ENCODE results near the gene S100Z. TPM values are rescaled to one million over a fixed set of nuclear protein-coding genes. Genes with fewer than 3 reads are reported as not detected.

The S100Z gene
- total RNA-seq, 1 donor from 2014 or later = 1.5 TPM

DNA sequence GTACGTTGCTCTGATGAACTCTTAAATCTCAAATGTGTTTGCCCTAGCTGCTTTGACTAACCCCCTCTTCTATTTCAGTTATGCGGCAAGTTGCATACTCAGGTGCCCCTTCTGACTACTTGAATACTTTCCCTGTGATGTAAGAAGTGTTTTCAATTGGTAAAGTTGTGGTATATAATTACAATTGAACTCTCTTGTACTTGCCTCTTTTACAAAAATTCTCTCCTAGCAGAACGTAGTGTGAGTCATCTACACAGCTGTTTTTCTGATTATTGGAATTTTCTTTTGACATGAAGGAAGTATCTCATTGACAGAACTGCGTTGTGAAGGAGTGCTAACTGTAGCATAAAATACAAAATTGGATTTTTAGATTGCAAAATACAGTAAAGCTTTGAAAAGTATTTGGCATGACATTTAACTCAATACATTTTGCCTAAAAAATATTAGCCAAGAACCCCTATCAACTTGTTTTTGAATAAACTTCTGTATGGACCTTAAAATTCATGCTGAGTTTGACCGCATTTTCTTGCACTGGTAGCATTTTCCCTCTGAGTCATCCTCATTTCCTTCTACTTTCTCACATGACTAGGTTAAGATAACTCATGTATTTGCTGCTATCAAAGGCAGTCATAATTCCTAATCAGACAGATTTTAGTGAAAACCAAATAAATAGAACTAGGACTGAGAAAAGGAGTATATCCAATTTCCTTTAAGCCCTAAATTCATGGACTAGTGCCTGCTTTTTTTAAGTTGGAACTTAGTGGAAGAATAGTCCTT is 109.4 kb downstream of the S100Z start:
- intact Hi-C loops (cut with micrococcal nuclease) = loop anchor here (10.0 kb wide), 1 partner anchor 676 kb away; the partner anchor contains the start of gene OTP
- peaks cover 18% of the 10 kb centered on the region for H3K4me1 Mint-ChIP-seq
- no peak overlapping the region for H3K27ac Mint-ChIP-seq
- H3K27me3 Mint-ChIP-seq = peaks cover 52% of the 10 kb centered on the region
- DNase-seq = no peak
- no peaks in the 10 kb centered on the region for H3K9me3 Mint-ChIP-seq
- H3K36me3 Mint-ChIP-seq (ENCODE audit: low read depth) = no peaks in the 10 kb centered on the region
- no peak overlapping the region for H3K4me3 Mint-ChIP-seq

DNA sequence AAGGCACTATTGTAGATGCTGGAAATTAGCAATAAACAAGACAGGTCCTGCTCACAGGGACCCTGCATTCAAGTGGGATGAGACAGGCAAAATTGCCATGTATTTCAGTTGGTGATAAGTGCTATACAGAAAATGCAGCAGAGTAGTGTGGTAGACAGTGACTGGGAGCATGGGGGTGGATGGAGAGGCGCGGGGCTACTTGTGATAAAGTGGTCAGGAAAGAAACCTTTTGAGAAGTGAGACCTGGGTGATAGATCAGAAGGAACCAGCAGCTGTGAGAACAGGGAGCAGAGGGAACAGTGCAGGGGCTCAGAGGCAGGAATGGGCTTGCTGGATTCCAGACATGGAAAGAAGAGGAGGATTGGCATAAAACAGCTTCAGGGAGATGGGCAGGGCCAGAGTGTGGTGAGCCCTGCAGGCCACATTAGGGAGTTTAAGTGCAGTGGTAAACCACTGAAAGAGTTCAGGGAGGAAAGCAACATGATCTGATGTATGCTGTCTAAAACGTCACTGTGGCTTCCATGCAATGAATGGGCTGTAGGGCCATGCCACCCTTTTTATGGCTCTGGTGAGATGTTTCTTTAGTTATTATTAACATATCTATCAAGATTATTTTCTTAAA is 110.3 kb downstream of the S100Z start:
- peak overlapping the region; percentile 10 for H3K4me3 Mint-ChIP-seq
- no peak overlapping the region for H3K27ac Mint-ChIP-seq
- peaks cover 18% of the 10 kb centered on the region for H3K4me1 Mint-ChIP-seq
- intact Hi-C loops (cut with micrococcal nuclease) = no loop called here
- H3K27me3 Mint-ChIP-seq = peaks cover 43% of the 10 kb centered on the region
- no peaks in the 10 kb centered on the region for H3K9me3 Mint-ChIP-seq
- DNase-seq = peak; percentile 67
- H3K36me3 Mint-ChIP-seq (ENCODE audit: low read depth) = no peaks in the 10 kb centered on the region

- H3K27me3 Mint-ChIP-seq = peaks cover 31% of the 10 kb centered on the region
- peaks cover 16% of the 10 kb centered on the region for H3K4me1 Mint-ChIP-seq
- no peak overlapping the region for H3K4me3 Mint-ChIP-seq
- intact Hi-C loops (cut with micrococcal nuclease) = no loop called here
- H3K9me3 Mint-ChIP-seq = no peaks in the 10 kb centered on the region
- H3K27ac Mint-ChIP-seq = no peak overlapping the region
- H3K36me3 Mint-ChIP-seq (ENCODE audit: low read depth) = no peaks in the 10 kb centered on the region
- DNase-seq = no peak
These were observed 114.2 kb downstream of the S100Z start for GRCh38 chr5:76964060-76964459.

Other genes with a start within 250 kb of the S100Z start
- not detected in 2 replicates for gene F2RL2, start 226.6 kb upstream of the S100Z start, total RNA-seq
- 2.3 and 2.9 TPM in 2 replicates for gene F2R, start 133.9 kb upstream of the S100Z start, total RNA-seq
- 0.14 and 0.23 TPM in 2 replicates for gene F2RL1, start 31.0 kb upstream of the S100Z start, total RNA-seq
- 0.23 and 0.31 TPM in 2 replicates for gene CRHBP, start 103.0 kb downstream of the S100Z start, total RNA-seq
- 29.1 and 32.9 TPM in 2 replicates for gene AGGF1, start 180.4 kb downstream of the S100Z start, total RNA-seq
- 0.62 and 1.7 TPM in 2 replicates for gene ZBED3, start 237.3 kb downstream of the S100Z start, total RNA-seq